Cardiac muscle cell (in vitro differentiated cells and primary cell): ENCODE results near the gene ZNF284. TPM values are rescaled to one million over a fixed set of nuclear protein-coding genes. Genes with fewer than 3 reads are reported as not detected.

ENCODE experiments used
- DNase-seq, 2 donors: peaks; one replicate each; pipeline versions ENCODE4 v3.0.0 to v3.0.0-alpha.2; 2010 to 2017; ENCODE audit warnings: low read depth in 1 of 2, low spot score in 1 of 2
- H3K27ac ChIP-seq: fragments of 200-600 bp; sonication (generic); 2 replicates; pipeline ENCODE4 v1.5.1; 2016
- H3K27me3 ChIP-seq: fragments of 200-600 bp; sonication (generic); 2 replicates; pipeline ENCODE4 v1.6.0; 2016; ENCODE audit warnings: control low read depth
- H3K36me3 ChIP-seq: fragments of 200-600 bp; sonication (generic); 2 replicates; pipeline ENCODE4 v1.5.1; 2016; ENCODE audit warnings: control low read depth
- H3K4me1 ChIP-seq: fragments of 200-600 bp; sonication (generic); 2 replicates; pipeline ENCODE4 v1.8.1; 2017; ENCODE audit warnings: low read depth, mild to moderate bottlenecking, mixed run types
- H3K4me3 ChIP-seq: fragments of 200-600 bp; sonication (generic); 2 replicates; pipeline ENCODE4 v1.5.1; 2016; ENCODE audit warnings: mild to moderate bottlenecking
- H3K9me3 ChIP-seq: fragments of 200-600 bp; sonication (generic); 2 replicates; pipeline ENCODE4 v1.5.1; 2017; ENCODE audit warnings: low read depth, mild to moderate bottlenecking, control low read depth
- CTCF ChIP-seq: IDR thresholded peaks from 2 replicates; pipeline ENCODE4 v1.5.1; 2012; ENCODE audit warnings: low read depth, mild to moderate bottlenecking, low read length
- polyA plus RNA-seq: library from polyadenylated mRNA; unstranded; fragments of >200 nt; fragmentation: Nextera tagmentation; extraction: Ambion mirVana; gene quantifications from 2 replicates; pipeline ENCODE4 v1.2.1, GENCODE V29; 2016
- total RNA-seq: library from RNA; depleted of rRNA; stranded (reverse); fragments of >200 nt; gene quantifications from 2 replicates; pipeline ENCODE4 v1.2.3, GENCODE V29; 2016

The ZNF284 gene
- total and polyA plus RNA-seq, 2 experiments from 2014 or later: 1.7 to 3.5 TPM

GRCh38 chr19:44042147-44042546 lies 29.8 kb upstream of the ZNF284 start:
- H3K9me3 ChIP-seq: no peaks in the 10 kb centered on the region
- DNase-seq: no peak
- H3K27me3 ChIP-seq: no peaks in the 10 kb centered on the region
- no peak for TF ChIP-seq CTCF
- no peaks in the 10 kb centered on the region for H3K36me3 ChIP-seq
- no peak overlapping the region for H3K4me3 ChIP-seq
- H3K4me1 ChIP-seq: no peaks in the 10 kb centered on the region
- H3K27ac ChIP-seq: no peak overlapping the region

- Histone ChIP-seq H3K27me3 (peaks cover 11% of the 10 kb centered on the region), H3K27ac (no peak overlapping the region), H3K36me3 (no peaks in the 10 kb centered on the region), H3K4me3 (peak overlapping the region; percentile 60), H3K9me3 (no peaks in the 10 kb centered on the region), H3K4me1 (no peaks in the 10 kb centered on the region)
- peak in 1 of 2 donors; percentile 6 for DNase-seq
- TF ChIP-seq CTCF: no peak
Measured at GRCh38 chr19:44050740-44051649, 21.0 kb upstream of the ZNF284 start.

- H3K4me3 ChIP-seq: peak within 1 kb of the TSS; percentile 60
- H3K27ac ChIP-seq: peak within 1 kb of the TSS; percentile 68
- TF ChIP-seq CTCF: no peak
- H3K36me3 ChIP-seq: no peaks in the 10 kb centered on the region
- no peaks in the 10 kb centered on the region for H3K9me3 ChIP-seq
- peak; percentile 95 to 96 for DNase-seq
- H3K27me3 ChIP-seq: peaks cover 11% of the 10 kb centered on the region
- no peaks in the 10 kb centered on the region for H3K4me1 ChIP-seq
Measured at GRCh38 chr19:44051650-44052402, 20.1 kb upstream of the ZNF284 start, which contains the start of gene ZNF223. TSS of gene ZNF223 (plus strand) at chr19:44052036. CDS start at chr19:44055177, 3,141 bp downstream.

GRCh38 chr19:44055870-44056269 lies 16.1 kb upstream of the ZNF284 start:
- no peak overlapping the region for H3K4me3 ChIP-seq
- H3K27me3 ChIP-seq: no peaks in the 10 kb centered on the region
- no peaks in the 10 kb centered on the region for H3K4me1 ChIP-seq
- H3K36me3 ChIP-seq: peaks cover 13% of the 10 kb centered on the region
- no peaks in the 10 kb centered on the region for H3K9me3 ChIP-seq
- H3K27ac ChIP-seq: no peak overlapping the region
- no peak for TF ChIP-seq CTCF
- DNase-seq: no peak

GRCh38 chr19:44059229-44059628 lies 12.7 kb upstream of the ZNF284 start:
- no peaks in the 10 kb centered on the region for H3K4me1 ChIP-seq
- no peak overlapping the region for H3K4me3 ChIP-seq
- TF ChIP-seq CTCF: no peak
- peaks cover 25% of the 10 kb centered on the region for H3K36me3 ChIP-seq
- DNase-seq: no peak
- no peaks in the 10 kb centered on the region for H3K27me3 ChIP-seq
- H3K27ac ChIP-seq: no peak overlapping the region
- H3K9me3 ChIP-seq: no peaks in the 10 kb centered on the region
